ENCODE measurements around the gene CRYL1. TPM values are rescaled to one million over a fixed set of nuclear protein-coding genes. Genes with fewer than 3 reads are reported as not detected.

Gene CRYL1
- total and polyA plus RNA-seq, 2 of the 8 experiments (the other 6 are each of a cell fraction or from before 2014, with no cell fraction given) = 1.9 to 6.4 TPM

DNA sequence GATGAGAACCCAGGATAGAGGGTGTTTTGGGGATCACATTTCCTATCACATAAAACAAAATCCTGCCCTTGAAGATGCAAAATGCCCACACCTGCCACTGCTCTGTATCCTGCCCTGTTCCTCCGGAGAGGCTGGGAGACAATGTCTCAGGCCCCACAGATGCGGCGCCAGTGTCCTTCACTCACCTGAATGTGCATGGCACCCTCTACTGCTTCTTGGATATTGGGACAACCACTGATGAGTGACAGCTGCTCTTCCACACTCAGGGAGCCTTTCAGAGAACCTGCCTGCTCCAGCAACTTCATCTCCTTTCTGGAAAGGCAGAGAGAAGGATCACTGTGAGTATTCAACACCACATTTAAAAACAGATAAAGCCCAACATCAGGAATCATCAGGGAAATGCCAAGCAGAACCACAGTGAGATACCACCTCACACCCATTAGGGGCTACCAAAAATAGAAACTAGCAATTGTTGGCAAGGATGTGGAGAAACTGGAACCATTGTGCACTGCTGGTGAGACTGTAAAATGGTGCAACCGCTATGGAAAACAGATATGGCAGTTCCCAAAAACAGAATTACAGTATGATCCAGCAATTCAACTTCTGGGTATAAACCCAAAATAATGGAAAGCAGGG, 36.4 kb downstream of the CRYL1 start:
- no peak overlapping the region for H3K4ac ChIP-seq (replicated peaks; ENCODE audit: insufficient read length, low read depth, low read length)
- H2BK20ac ChIP-seq (ENCODE audit: low read length) = no peak overlapping the region
- no peak overlapping the region for H2BK15ac ChIP-seq (ENCODE audit: low read length)
- no peaks in the 10 kb centered on the region for H4K20me1 ChIP-seq (replicated peaks in 1 of 2; ENCODE audit: control insufficient read depth in 1 of 2, insufficient read depth in 2 of 2, low read length in 2 of 2)
- H3K9ac ChIP-seq (replicated peaks in 1 of 4; ENCODE audit: extremely low read depth in 1 of 4, low read depth in 3 of 4, low read length in 3 of 4) = no peak overlapping the region
- no peaks in the 10 kb centered on the region for H3K79me1 ChIP-seq (ENCODE audit: low read depth, low read length)
- H2BK5ac ChIP-seq (ENCODE audit: low read depth, low read length) = no peak overlapping the region
- no peaks in the 10 kb centered on the region for H3K27me3 ChIP-seq (replicated peaks in 1 of 4; ENCODE audit: control insufficient read depth in 3 of 4, extremely low read depth in 1 of 4, insufficient read depth in 3 of 4, low read length in 3 of 4)
- H3K9me3 ChIP-seq (ENCODE audit: insufficient read depth in 2 of 2, low read depth in 1 of 2, low read length in 1 of 2) = no peaks in the 10 kb centered on the region
- FAIRE-seq (no peak), DNase-seq (ENCODE audit: low read depth in 1 of 2, low spot score in 2 of 2) (no peak)
- H2AK5ac ChIP-seq (ENCODE audit: low read depth, low read length) = no peak overlapping the region
- no peak overlapping the region for H3K27ac ChIP-seq (ENCODE audit: low read depth, low read length)
- no peak overlapping the region for H3K4me2 ChIP-seq (ENCODE audit: insufficient read depth in 1 of 2, low read depth in 2 of 2, low read length in 2 of 2)
- H3K23ac ChIP-seq (ENCODE audit: insufficient read length) = no peak overlapping the region
- H3K23me2 ChIP-seq (ENCODE audit: low read depth, low read length) = no peaks in the 10 kb centered on the region
- H3K4me1 ChIP-seq (replicated peaks in 1 of 4; ENCODE audit: control insufficient read depth in 3 of 4, insufficient read depth in 4 of 4, low read length in 3 of 4) = no peaks in the 10 kb centered on the region; a peak in 1 of 7 replicates
- 54% methylated on average over 4 of the region's 4 CpGs; no CpG with 5 or more reads in 1 of the 2 experiments for WGBS, 2 experiments (ENCODE audit: extremely low coverage in 1 of 2, insufficient coverage in 1 of 2, insufficient read length in 1 of 2, insufficient replicate concordance in 2 of 2, low coverage in 1 of 2, low lambda C conversion rate in 2 of 2, missing lambda C conversion rate in 1 of 2)
- POLR2A ChIA-PET (ENCODE audit: partially characterized antibody) = no interaction called here
- no peak overlapping the region for H4K8ac ChIP-seq (ENCODE audit: extremely low read depth, insufficient read depth, low read length)
- CTCF ChIA-PET (ENCODE audit: partially characterized antibody) = interaction anchor here (0.9 to 3.8 kb wide), 10 partner anchors 189 to 307 kb away, joined by 3 to 23 read pairs (median 4); no protein-coding TSS in a partner anchor
- H4K91ac ChIP-seq (replicated peaks; ENCODE audit: insufficient read length, low read length) = no peak overlapping the region
- H2BK12ac ChIP-seq (ENCODE audit: low read depth, low read length) = no peak overlapping the region
- no peak overlapping the region for H3K4me3 ChIP-seq (ENCODE audit: extremely low read depth in 1 of 4, insufficient read depth in 2 of 4, low read depth in 3 of 4, low read length in 4 of 4)
- H3K18ac ChIP-seq (ENCODE audit: extremely low read depth, low read length) = no peak overlapping the region
- H3K56ac ChIP-seq (replicated peaks; ENCODE audit: insufficient read length, low read depth, low read length) = no peak overlapping the region
- no peak overlapping the region for H2AFZ ChIP-seq (ENCODE audit: low read length)
- TF ChIP-seq, protein P1, sequence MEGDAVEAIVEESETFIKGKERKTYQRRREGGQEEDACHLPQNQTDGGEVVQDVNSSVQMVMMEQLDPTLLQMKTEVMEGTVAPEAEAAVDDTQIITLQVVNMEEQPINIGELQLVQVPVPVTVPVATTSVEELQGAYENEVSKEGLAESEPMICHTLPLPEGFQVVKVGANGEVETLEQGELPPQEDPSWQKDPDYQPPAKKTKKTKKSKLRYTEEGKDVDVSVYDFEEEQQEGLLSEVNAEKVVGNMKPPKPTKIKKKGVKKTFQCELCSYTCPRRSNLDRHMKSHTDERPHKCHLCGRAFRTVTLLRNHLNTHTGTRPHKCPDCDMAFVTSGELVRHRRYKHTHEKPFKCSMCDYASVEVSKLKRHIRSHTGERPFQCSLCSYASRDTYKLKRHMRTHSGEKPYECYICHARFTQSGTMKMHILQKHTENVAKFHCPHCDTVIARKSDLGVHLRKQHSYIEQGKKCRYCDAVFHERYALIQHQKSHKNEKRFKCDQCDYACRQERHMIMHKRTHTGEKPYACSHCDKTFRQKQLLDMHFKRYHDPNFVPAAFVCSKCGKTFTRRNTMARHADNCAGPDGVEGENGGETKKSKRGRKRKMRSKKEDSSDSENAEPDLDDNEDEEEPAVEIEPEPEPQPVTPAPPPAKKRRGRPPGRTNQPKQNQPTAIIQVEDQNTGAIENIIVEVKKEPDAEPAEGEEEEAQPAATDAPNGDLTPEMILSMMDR (IDR thresholded peaks at IDR 0.05; ENCODE audit: control extremely low read depth in 1 of 3, insufficient read depth in 1 of 3, low read depth in 1 of 3, low read length in 3 of 3) = peak; percentile 55 to 75 (median 71)
- TF ChIP-seq CTBP2 (IDR thresholded peaks at IDR 0.05; ENCODE audit: borderline replicate concordance, insufficient read depth, insufficient read length, low read length) (no peak), RAD21 (IDR thresholded peaks at IDR 0.05 in 1 of 2, conservative IDR thresholded peaks at IDR 0.05 in 1 of 2; ENCODE audit: low read depth in 2 of 2, low read length in 2 of 2) (peak; percentile 89 to 94)
- H3K79me2 ChIP-seq (ENCODE audit: control insufficient read depth in 1 of 2, insufficient read depth in 2 of 2, low read length in 2 of 2) = no peaks in the 10 kb centered on the region
- no peak overlapping the region for H3K14ac ChIP-seq (ENCODE audit: insufficient read length)
- H2BK120ac ChIP-seq (replicated peaks; ENCODE audit: low read depth, low read length) = no peak overlapping the region
- H3K36me3 ChIP-seq (ENCODE audit: control insufficient read depth in 2 of 4, insufficient read depth in 4 of 4, low read length in 3 of 4) = no peaks in the 10 kb centered on the region
- H4K5ac ChIP-seq (ENCODE audit: insufficient read length, low read depth, low read length) = no peak overlapping the region
